ENCODE measurements around the gene ALDH1L2.

GRCh38 chr12:105018776-105019175 is 65.5 kb downstream of the ALDH1L2 start:
- TF ChIP-seq CTCF (optimal IDR thresholded peaks at IDR 0.05 in 1 of 3, IDR thresholded peaks at IDR 0.05 in 1 of 3, conservative IDR thresholded peaks at IDR 0.05 in 1 of 3; ENCODE audit: extremely low read depth in 1 of 3, insufficient read depth in 2 of 3, low read length in 3 of 3) (no peak), EZH2 (IDR thresholded peaks at IDR 0.05; ENCODE audit: low read length) (no peak)
